Measurements from ENCODE around the gene SUMF1. TPM values are rescaled to one million over a fixed set of nuclear protein-coding genes. Genes with fewer than 3 reads are reported as not detected.
A peak's percentile ranks its signal among the peaks of the same experiment; 100 is the strongest.

SUMF1 gene
- 67.9 TPM for total RNA-seq (ENCODE audit: insufficient read depth, low replicate concordance)

DNA sequence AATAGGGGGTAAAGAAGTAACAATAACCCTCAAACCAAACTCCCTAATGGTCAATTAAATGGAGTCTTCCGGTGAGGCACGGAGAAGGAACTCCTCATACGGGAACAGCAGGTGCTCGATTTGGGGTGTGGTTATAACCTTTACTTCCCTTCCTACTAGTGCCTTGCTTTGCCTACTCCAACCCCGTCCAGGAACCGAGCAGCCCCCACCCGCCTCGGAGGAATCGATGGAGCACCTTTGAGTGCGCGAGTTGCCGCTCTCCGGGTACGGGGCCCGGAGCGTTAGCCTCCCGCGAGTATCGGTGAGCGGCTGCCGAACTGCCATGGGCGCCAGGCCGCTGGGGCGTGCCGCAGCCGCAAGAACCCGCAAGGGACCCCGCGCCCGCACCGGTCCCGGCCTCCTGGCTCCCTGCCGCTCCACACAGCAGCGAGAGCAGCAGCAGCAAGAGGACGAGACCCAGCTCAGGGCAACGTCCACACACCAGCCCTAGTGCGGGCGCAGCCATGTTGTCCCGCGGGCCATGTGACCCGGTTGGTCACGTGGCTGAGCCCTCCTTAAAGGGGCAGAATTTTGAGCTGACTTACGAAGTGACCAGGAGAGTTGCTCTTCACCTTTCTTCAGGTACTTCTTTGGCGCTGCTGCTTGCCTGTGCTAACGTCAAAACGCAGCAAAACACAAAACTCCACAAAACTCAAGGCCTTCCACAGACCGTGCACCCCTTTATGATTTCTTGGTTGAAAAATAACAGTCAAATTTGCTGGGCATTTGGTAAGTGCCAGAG is at the start of gene SUMF1:
Gene SUMF1, minus strand, starts transcription at position 529 of the 781 bp plus-strand sequence. Its CDS starts 24 bp downstream, at position 505.
- DNase-seq (ENCODE audit: low spot score): peak; percentile 83

DNA sequence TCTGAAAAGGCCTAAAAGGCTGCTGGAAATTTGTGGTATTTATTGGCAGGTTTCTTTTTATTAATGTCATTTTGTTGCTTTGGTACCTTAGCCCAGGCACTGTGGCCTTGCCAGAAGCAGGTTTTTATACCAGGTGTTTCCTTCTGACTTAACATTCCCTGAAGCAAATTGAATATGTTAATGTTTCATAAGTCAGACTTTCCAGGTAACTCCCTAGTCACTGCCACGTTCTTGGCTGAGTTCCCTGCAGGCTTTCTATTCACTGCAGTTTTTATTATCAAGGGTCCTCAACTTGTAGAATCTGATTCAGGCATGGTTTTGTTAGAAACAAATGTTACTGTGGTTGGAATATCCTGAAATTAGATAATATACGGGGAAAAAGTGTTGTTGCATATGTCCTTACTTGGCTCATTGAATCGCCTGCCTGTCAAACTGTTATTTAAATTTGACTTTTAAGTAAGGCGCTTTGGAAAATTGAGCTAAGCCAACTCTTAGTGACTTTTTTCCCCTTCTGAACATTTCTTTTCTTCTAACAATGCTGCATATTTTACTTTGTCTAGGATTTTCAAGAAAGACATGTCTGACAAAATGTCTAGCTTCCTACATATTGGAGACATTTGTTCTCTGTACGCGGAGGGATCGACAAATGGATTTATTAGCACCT is 49.0 kb upstream of the SUMF1 start:
- DNase-seq (ENCODE audit: low spot score): no peak

DNA sequence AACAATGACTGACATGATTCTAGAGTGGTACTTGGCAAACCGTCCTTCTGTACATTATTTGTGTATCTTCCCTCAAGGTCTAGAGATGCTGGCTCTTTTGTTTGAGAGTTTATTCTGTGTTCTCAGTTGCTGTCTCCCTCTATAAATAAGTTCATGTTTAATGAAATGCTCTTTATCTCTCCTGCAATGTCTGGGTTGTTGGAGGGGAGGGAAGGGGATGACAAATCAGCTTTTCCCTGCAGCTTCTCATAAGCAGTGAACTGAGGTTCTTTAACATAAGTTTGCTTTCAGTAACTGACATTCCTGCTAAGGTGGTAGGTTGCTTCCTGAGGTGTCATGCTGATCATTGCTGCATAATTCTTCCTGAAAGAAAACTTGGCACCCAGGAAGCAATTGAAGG is 47.8 kb upstream of the SUMF1 start:
- peak; percentile 71 for DNase-seq (ENCODE audit: low spot score)

DNA sequence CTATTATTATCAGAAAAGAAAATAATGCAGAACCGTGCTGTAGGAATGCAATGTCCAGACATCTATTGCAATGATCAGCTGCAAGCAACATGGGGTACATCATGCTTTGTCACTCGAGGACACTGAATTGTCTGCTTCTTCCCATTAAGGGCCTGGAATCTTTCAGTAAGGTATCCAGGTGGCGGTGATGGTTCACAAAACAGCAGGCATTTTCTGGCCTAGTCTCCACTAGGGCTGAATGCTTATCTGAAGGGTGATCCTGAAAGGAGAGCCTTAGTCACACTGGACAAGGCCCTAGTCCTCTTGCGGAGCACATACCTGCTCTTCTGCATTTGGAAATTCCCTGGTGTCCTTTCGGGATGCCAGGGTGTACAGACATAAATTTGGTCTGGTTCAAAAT is 47.3 kb upstream of the SUMF1 start:
- no peak for DNase-seq (ENCODE audit: low spot score)

DNA sequence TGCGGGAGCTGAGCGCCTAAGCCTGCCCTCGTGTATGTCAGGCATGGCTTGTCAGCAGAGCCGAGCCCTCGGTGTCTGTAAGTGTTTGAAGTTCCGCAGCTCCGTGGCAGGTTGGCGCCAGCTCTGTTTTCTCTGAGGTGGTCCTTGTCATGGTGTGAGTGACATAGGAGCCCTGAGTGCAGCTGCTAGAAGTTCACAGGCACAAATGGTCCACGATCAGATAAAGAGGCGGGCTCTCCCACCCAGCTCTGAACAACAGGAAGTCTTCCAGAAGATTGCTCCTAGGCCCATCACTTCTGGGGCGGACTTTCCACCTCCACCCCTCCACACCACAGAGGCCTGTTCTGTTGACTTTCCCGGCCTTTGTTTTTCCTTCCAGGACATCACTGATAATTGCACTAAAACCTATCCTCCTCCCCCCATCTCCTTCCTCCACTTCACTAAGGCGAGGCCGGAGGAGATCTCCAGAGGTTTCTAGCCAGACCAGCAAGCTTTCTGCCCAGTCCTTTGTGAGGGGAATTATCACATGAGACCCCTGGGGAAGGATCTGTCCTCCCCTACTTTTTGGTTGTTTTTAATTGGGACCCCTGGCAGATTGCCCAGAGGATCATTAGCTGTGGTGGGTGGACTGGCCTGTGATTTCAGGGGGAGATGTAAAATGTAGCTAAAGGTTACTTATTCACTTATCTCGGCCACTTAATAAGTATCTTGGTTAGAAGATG is 46.0 kb upstream of the SUMF1 start:
- no peak for DNase-seq (ENCODE audit: low spot score)

DNA sequence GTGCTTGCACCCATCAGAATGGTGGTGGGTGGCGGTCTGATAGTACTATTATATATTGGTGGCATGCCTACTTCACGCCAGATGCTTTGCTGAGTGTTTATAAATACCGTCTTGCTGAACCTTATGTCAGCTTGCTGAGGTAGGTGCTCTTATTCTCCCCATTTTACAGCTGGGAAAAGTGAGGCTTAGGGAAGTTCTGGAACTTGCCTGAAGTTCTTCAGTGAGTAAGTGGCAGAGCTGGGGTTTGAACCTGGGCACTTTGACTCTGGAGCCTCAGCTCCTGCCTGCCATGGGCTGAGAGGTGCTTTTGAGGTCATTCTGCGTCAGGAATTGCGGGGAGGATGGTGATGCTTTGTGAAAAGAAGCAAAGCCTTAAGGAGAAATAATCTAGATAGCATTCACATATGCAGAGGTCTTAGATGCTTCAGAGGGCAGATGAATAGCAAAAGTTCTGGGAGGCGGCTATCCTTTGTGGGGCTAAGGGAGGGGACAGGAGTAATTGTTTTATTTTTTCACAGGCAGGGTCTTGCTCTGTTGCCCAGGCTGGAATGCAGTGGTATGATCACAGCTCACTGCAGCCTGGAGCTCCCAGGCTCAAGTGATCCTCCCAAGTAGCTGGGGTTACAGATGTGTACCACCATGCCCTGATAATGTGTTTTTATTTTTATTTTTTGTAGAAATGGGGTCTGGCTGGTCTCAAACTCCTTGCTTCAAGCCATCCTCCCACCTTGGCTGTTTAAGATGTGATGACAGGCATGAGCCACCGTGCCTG is 44.6 kb upstream of the SUMF1 start:
- no peak for DNase-seq (ENCODE audit: low spot score)

DNA sequence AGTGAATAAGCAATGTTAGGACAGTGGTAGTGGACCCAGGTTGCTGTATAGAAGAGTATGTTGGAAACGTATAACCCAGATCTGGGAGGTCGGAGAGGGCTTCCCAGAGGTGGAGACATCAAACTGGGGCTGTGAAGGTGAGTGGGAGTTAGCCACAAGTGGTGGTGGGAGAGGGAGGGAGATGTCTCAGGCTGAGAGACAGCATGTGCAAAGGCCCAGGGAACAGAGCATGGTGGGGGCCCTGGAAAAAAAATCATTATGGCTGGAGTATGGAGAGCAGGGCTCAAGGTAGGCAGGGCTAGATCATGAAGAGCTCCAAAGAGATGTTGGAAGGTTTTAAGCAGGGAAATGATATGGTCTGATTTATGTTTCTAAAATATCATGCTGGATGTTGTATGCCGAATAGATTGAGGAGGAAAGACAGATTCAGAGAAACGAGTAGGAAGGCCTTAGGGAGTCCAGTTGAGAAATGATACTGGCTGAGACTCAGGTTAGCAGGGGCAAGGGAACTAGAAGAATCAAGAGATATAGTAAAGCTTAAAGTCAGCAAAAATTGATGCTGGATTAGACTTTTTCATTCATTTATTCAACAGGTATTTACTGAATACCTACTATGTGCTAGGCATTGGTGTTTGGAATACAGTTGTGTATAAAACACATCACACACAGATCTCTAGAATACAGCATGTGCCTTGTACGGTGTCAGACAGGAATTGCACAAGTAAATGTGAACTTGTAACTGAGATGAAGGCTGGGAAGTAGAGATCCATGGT is 43.1 kb upstream of the SUMF1 start:
- no peak for DNase-seq (ENCODE audit: low spot score)

DNA sequence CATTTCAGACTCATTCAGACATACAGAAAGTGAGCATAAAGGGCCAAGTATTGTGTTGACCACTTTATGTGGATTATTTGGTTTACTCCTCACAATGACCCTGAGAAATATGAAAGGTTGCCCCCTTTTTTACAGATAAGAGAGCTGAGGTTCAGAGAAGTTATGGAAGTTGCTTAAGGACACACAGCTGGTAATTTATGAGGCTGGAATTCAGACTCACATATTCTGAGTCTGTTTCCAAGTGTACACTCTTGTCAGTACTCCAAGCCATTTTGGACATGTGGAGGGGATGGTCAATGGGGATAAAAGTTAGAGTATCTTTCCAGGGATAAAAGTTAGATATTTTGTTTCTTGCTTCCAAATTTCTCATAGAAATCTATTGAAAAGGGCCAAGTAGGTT is 42.0 kb upstream of the SUMF1 start:
- DNase-seq (ENCODE audit: low spot score): no peak

DNA sequence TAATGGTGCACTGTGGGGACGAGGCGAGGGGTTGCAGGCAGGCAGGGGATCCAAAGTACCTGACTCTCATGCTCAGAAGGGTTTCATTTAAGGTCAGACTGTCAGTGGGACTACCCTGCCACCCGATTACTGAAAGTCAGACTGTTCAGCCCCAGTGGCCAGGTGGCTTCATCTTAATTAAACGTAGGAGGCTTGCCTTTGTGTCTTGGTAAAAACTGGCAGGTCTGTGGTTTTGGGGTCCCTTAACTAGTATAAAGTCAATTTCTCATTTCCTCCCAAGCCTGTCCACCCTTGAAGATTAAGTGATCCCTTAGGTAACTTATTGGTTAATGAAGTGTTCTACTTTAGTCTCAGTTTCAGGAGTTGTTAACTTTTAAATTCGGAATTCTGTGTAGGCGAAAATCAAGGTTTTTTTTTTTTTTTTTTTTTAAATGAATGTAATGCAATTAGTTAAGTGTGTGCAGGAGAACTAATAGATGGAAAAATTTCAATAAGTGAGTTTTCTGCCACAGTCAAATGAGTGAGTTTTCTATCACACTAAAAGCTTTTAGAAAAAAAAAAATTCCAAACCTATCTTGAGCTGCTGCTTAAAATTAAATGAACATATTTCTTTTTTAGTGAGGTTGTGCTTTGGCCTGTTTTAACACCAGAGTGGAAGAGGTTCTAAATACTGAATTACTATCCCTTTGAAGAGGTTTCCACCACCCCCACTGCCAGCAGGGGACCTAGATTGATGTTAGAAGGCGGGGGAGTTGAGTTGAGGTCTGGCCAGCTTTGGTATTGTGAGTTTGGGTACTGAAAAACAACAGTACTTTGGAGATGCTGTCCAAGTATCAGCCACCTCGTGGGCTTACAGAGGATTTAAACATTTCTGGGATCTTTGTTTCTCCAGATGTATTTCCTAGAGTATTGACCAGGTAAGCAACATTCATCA is 41.2 kb upstream of the SUMF1 start:
- no peak for DNase-seq (ENCODE audit: low spot score)

DNA sequence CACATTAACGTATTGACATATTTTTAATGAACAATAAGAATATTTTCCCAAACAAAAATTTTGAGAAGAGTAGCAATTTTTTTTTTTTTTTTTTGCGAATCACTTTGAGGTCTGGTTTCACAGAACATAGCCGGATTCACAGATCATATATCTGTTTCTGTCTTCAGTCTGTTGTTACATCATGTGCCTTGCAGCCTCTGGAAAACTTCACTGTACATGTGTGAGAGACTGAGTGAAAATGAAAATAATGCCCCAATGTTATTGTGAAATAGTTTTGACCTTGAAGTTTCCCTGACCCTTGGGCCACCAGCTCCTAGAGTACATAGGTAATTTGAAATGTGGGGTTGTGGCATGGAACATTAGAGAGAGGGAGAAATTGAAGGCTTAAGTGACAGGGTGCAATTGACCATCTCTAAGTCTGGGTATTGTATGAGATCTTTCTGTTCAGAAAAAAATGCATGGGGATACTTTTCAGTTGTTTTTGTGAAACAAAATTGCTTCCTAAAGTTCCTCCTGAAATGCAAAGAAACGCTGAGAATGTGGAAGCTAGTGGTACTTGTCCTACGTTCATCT is 40.0 kb upstream of the SUMF1 start:
- peak; percentile 84 for DNase-seq (ENCODE audit: low spot score)

DNA sequence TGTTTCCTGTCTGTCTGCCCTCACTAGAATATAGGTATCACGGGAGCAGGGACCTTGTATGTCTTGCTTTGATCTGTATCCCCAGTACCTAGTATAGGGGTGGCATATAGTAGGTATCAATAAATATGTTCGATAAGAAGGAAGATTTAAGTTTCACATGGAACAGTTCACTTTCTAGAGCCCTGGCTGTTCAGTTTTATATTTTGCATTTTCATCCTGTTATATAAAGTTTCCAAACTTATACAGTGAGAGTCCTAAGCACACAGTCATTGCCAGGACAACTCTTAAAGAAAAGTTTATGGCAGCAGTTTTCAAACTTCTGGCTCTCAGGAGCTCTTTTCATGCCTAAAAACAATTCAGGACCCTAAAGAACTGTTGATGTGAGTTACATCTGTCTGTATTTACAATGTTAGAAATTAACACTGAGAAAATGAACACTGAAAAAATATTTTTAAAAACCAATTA is 39.5 kb upstream of the SUMF1 start:
- DNase-seq (ENCODE audit: low spot score): peak; percentile 43

DNA sequence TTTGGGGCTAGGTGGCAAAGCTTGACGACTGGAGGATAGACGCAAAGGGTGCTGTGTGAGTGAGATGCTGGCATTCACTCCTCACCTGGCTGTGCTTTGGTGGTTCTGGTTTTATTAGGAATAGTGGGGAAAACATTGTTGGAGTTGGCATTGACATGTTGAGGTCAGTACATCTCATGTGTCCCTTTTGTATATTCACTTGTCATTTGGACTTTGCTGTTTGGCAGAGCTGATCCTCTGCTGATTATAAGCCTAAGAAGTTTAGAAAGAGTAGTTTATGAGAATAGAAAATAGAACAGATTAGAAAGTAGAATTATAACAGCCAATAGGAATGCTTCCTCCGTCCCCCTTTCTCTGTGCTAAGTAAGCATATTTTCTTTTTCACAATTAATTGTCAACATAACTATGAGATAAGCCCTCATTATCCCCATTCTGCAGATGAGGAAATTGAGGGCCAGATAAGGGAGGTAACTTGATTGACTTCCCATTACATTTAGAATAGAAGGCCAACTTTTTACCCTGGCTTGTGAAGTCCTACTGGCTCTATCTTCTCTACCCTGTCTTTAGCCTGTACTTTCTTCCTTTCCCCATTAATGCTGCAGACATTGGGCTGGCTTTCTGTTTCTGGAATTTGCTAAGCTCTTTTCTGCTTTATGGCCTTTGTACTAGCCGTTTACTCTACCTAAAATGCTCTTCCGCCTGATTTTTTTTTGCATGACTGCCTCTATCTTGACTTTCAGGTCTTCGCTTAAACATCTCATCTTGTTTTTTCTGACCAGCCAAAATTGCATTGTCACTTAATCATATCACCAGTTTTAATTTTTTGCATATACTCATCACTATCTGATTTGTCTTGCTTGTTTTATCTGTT is 38.9 kb upstream of the SUMF1 start:
- no peak for DNase-seq (ENCODE audit: low spot score)

DNA sequence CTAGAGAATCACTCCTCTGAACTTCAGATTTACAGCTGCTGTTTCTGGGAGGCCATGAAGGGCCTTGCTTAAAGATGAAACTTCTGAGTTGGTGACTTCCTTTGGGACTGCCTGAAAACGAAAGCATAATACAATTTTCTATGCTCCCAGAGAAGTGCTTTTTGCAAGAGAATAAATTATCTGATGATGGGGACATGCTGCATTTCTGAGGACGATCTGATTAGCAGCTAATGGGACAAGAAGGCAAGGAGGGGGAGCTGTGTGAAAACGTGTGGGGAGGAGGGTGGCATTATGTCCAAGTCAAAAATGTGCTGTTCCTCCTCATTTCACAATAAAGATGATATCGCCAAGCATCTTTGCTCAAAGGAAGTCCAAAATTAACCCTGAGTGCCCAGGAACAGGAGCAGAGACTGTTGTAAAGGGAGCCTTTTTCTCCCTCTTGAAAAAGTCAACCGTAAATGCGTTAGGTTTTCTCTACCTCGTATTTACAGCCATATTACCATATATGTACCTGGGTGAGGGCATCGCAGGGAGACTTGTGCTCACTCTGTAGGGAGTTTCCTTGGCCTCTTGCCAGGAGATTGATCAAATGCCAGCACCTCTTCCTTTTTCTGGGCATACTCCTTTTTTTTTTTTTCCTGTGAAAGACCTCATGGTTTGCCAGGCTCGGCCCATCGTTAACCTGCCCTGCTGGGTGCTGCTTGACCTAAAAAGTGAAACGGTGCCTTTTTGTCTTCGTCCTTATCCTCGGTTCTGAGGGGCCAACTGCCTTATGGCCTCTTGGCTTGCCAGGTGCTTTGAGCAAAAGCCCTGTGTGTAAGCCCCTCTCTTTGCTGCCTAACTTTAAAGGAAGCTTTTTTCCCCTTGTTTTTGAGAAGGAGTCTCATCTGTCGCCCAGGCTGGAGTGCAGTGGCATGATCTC is 37.5 kb upstream of the SUMF1 start:
- peak; percentile 42 for DNase-seq (ENCODE audit: low spot score)

DNA sequence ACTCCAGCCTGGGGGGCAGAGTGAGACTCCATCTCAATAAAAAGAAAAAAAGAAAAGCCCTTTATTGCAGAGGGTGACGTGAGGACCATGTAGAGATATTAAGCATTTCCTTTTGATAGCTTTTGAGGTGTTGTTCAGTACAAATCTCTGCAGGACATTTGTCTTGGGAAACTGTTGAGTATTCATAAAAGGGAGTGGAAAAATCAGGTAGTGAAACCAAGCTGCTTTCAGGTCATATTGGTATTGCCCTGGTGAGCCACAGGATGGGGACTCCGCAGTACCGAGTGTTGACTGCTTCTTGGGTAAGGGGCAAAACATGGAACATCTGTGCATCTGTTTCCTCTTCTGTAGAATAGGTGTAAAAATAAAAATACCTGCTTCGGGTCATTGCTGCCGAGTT is 36.0 kb upstream of the SUMF1 start:
- no peak for DNase-seq (ENCODE audit: low spot score)

DNA sequence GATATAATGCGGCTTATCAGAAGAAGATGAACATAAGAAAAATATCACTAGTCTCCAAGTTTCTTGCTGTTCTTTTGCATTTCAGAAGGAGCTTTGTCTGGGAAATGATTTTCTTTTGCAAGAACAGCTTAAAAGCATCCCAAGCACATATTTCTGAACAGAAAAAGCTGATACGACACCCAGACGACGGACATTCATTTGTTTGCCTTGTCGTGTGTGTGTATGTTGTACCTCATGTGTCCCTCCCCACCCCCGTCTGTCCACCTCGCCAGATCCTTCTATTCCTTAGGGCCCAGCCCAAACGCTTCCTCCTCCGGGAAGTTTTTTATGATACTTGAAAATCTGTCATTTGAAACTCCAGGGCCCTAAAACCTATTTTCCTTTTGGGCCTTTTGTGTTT is 34.9 kb upstream of the SUMF1 start:
- DNase-seq (ENCODE audit: low spot score): no peak

DNA sequence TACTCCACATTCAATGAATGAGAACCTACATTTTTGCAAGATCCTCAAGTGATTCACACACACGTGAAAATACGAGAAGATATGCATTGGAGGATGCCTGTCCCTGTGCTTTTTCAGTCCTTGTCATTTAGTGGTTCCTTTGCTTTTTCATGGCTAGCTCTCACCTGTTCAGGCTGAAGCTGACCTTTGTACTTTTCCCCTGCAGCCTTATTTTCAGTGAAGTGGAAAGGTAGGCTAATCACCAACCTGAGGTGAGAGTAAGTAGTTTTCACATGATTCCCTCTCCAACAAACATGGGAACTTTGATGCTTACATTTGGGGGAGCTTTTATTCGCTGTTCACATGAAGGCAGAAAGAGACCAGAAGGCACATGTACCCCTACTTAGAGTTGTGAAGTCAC is 34.4 kb upstream of the SUMF1 start:
- DNase-seq (ENCODE audit: low spot score): no peak

DNA sequence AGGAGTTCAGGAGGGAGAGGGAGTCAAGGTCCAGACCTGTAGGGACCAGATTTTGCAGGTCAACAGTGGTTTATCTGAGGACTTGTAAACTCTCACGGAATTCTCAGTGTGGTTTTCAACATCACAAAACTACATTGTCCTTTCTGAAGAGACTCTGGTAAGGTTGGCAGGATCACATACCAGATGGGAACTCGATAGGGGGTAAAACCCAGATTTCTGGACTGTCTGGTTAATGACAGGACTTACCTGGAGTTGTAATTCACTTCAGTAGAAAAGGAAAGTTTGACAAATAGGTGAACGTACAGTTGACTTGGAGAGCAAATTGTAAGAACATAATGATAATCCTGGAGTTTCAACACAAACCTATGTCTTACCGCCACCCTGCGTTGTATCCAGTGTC is 31.4 kb upstream of the SUMF1 start:
- no peak for DNase-seq (ENCODE audit: low spot score)
